ENCODE results near the gene ZMAT3.

DNA sequence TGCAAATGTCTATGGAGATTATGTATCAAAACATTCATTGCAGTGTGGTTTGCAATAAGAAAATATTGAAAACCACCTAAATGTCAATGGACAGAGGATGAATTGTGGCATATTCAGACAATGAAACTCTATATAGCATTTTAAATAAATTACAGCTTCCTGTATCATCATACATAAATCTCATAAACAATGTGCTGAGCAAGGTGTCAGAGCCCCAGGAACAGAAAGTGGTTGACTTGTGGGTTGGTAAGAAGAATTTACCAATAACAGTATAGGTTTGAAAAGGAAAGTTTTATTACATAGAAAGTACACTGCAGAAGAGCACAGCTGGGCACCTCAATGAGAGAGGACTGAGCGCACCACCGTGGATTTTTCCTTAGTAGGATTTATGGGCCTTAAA is 75.2 kb downstream of the ZMAT3 start:
- TF ChIP-seq, protein P1, sequence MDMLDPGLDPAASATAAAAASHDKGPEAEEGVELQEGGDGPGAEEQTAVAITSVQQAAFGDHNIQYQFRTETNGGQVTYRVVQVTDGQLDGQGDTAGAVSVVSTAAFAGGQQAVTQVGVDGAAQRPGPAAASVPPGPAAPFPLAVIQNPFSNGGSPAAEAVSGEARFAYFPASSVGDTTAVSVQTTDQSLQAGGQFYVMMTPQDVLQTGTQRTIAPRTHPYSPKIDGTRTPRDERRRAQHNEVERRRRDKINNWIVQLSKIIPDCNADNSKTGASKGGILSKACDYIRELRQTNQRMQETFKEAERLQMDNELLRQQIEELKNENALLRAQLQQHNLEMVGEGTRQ (IDR thresholded peaks at IDR 0.05; ENCODE audit: borderline replicate concordance, low read depth, low read length): no peak
- TF ChIP-seq, protein P2, sequence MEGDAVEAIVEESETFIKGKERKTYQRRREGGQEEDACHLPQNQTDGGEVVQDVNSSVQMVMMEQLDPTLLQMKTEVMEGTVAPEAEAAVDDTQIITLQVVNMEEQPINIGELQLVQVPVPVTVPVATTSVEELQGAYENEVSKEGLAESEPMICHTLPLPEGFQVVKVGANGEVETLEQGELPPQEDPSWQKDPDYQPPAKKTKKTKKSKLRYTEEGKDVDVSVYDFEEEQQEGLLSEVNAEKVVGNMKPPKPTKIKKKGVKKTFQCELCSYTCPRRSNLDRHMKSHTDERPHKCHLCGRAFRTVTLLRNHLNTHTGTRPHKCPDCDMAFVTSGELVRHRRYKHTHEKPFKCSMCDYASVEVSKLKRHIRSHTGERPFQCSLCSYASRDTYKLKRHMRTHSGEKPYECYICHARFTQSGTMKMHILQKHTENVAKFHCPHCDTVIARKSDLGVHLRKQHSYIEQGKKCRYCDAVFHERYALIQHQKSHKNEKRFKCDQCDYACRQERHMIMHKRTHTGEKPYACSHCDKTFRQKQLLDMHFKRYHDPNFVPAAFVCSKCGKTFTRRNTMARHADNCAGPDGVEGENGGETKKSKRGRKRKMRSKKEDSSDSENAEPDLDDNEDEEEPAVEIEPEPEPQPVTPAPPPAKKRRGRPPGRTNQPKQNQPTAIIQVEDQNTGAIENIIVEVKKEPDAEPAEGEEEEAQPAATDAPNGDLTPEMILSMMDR (IDR thresholded peaks at IDR 0.05): no peak
- TF ChIP-seq NFIC (IDR thresholded peaks at IDR 0.05; ENCODE audit: borderline replicate concordance) (no peak), GABPA (IDR thresholded peaks at IDR 0.05; ENCODE audit: low read depth) (no peak), EP300 (IDR thresholded peaks at IDR 0.05; ENCODE audit: borderline replicate concordance in 1 of 2, low read depth in 1 of 2, low read length in 1 of 2) (no peak), EZH2phosphoT487 (IDR thresholded peaks at IDR 0.05; ENCODE audit: borderline replicate concordance, low read depth) (no peak), TEAD4 (IDR thresholded peaks at IDR 0.05; ENCODE audit: borderline replicate concordance, insufficient read depth) (no peak), RFX5 (IDR thresholded peaks at IDR 0.05; ENCODE audit: low read length) (no peak), NRF1 (IDR thresholded peaks at IDR 0.05; ENCODE audit: low read depth, low read length) (no peak), POLR2AphosphoS5 (IDR thresholded peaks at IDR 0.05; ENCODE audit: low read depth, low read length) (no peak)
- TF ChIP-seq, protein P3, sequence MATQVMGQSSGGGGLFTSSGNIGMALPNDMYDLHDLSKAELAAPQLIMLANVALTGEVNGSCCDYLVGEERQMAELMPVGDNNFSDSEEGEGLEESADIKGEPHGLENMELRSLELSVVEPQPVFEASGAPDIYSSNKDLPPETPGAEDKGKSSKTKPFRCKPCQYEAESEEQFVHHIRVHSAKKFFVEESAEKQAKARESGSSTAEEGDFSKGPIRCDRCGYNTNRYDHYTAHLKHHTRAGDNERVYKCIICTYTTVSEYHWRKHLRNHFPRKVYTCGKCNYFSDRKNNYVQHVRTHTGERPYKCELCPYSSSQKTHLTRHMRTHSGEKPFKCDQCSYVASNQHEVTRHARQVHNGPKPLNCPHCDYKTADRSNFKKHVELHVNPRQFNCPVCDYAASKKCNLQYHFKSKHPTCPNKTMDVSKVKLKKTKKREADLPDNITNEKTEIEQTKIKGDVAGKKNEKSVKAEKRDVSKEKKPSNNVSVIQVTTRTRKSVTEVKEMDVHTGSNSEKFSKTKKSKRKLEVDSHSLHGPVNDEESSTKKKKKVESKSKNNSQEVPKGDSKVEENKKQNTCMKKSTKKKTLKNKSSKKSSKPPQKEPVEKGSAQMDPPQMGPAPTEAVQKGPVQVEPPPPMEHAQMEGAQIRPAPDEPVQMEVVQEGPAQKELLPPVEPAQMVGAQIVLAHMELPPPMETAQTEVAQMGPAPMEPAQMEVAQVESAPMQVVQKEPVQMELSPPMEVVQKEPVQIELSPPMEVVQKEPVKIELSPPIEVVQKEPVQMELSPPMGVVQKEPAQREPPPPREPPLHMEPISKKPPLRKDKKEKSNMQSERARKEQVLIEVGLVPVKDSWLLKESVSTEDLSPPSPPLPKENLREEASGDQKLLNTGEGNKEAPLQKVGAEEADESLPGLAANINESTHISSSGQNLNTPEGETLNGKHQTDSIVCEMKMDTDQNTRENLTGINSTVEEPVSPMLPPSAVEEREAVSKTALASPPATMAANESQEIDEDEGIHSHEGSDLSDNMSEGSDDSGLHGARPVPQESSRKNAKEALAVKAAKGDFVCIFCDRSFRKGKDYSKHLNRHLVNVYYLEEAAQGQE (IDR thresholded peaks at IDR 0.05; ENCODE audit: low read depth, low read length): no peak

Data from SK-N-SH (cell line).